WTC11 (cell line): ENCODE data around the gene KRTAP10-10. TPM values are rescaled to one million over a fixed set of nuclear protein-coding genes. Genes with fewer than 3 reads are reported as not detected.

Source experiments
- ATAC-seq: fragments of 200-7000 bp; cut with Tn5 transposase; 2 replicates; pipeline ENCODE4 v1.10.0; 2021; ENCODE audit warnings: mild to moderate bottlenecking, moderate library complexity
- CTCF ChIA-PET: fragments of 300-600 bp; sonication (Branson Sonifier 250); formaldehyde crosslinking; loops from one replicate; lab custom pipeline; 2021; ENCODE audit warnings: antibody characterized with exemption; lab: Charles Lee
- POLR2A ChIA-PET: fragments of 350-600 bp; sonication (Branson Sonifier 250); formaldehyde crosslinking; loops from one replicate; lab custom pipeline; 2021; ENCODE audit warnings: antibody characterized with exemption; lab: Charles Lee
- DNase-seq: peaks from one replicate; pipeline ENCODE4 v3.0.0; 2021; ENCODE audit warnings: low spot score
- H3K27ac Mint-ChIP-seq: 2 replicates; pipeline ENCODE4 v1.8.0; 2021; ENCODE audit warnings: mixed read lengths
- H3K27me3 Mint-ChIP-seq: 2 replicates; pipeline ENCODE4 v1.8.0; 2021; ENCODE audit warnings: low read depth, mild to moderate bottlenecking, moderate library complexity, mixed read lengths
- H3K36me3 Mint-ChIP-seq: 2 replicates; pipeline ENCODE4 v1.8.0; 2021; ENCODE audit warnings: mixed read lengths
- H3K4me1 Mint-ChIP-seq: 2 replicates; pipeline ENCODE4 v1.8.0; 2022; ENCODE audit warnings: mixed read lengths
- H3K4me3 Mint-ChIP-seq: 2 replicates; pipeline ENCODE4 v1.8.0; 2021; ENCODE audit warnings: mild to moderate bottlenecking, moderate library complexity, mixed read lengths
- H3K9me3 Mint-ChIP-seq: 2 replicates; pipeline ENCODE4 v1.8.0; 2021; ENCODE audit warnings: mixed read lengths
- ATF2 ChIP-seq: sonication (generic); formaldehyde crosslinking; IDR thresholded peaks from 2 replicates; pipeline ENCODE4 v1.8.1; 2022; ENCODE audit warnings: low read depth, missing genetic modification reagents, borderline replicate concordance
- EMX1 ChIP-seq: fragments of 250-450 bp; sonication (Bioruptor Pico); IDR thresholded peaks from 2 replicates; pipeline ENCODE4 v1.8.0; 2021; ENCODE audit warnings: mild to moderate bottlenecking
- GRHL2 ChIP-seq: fragments of 250-450 bp; sonication (Bioruptor Pico); IDR thresholded peaks from 2 replicates; pipeline ENCODE4 v1.8.0; 2022; ENCODE audit warnings: mild to moderate bottlenecking, moderate library complexity; ENCODE audit not compliant: insufficient replicate concordance, severe bottlenecking
- NFATC4 ChIP-seq: fragments of 250-450 bp; sonication (Bioruptor Pico); IDR thresholded peaks from 2 replicates; pipeline ENCODE4 v1.9.0; 2021; ENCODE audit warnings: mild to moderate bottlenecking
- SMAD3 ChIP-seq: sonication (generic); formaldehyde crosslinking; IDR thresholded peaks from 2 replicates; pipeline ENCODE4 v1.8.0; 2022; ENCODE audit warnings: missing genetic modification reagents, mild to moderate bottlenecking, borderline replicate concordance
- USF2 ChIP-seq: sonication (generic); formaldehyde crosslinking; IDR thresholded peaks from 2 replicates; pipeline ENCODE4 v1.8.1; 2023; ENCODE audit warnings: mild to moderate bottlenecking, missing genetic modification reagents, moderate library complexity
- ZBTB21 ChIP-seq: sonication (generic); formaldehyde crosslinking; IDR thresholded peaks from 2 replicates; pipeline ENCODE4 v1.8.1; 2023; ENCODE audit warnings: mild to moderate bottlenecking, missing genetic modification reagents, borderline replicate concordance
- ZNF138 ChIP-seq: sonication (generic); formaldehyde crosslinking; conservative IDR thresholded peaks from 2 replicates; pipeline ENCODE4 v1.8.1; 2022; ENCODE audit warnings: mild to moderate bottlenecking, moderate library complexity, missing genetic modification reagents
- ZNF263 ChIP-seq: sonication (generic); formaldehyde crosslinking; IDR thresholded peaks from 2 replicates; pipeline ENCODE4 v1.8.1; 2022; ENCODE audit warnings: low read depth, mild to moderate bottlenecking, moderate library complexity, missing genetic modification reagents
- ZNF281 ChIP-seq: sonication (generic); formaldehyde crosslinking; IDR thresholded peaks from 2 replicates; pipeline ENCODE4 v1.8.0; 2023; ENCODE audit warnings: mild to moderate bottlenecking, missing genetic modification reagents
- ZNF317 ChIP-seq: sonication (generic); formaldehyde crosslinking; IDR thresholded peaks from 2 replicates; pipeline ENCODE4 v1.8.1; 2023; ENCODE audit warnings: low read depth, mild to moderate bottlenecking, moderate library complexity, missing genetic modification reagents, borderline replicate concordance
- total RNA-seq: library from RNA; stranded (reverse); gene quantifications from 3 replicates; pipeline ENCODE4 v1.2.3, GENCODE V29; 2021
- TF ChIP-seq, protein P1 (sequence below): fragments of 250-450 bp; sonication (Bioruptor Pico); conservative IDR thresholded peaks from 2 replicates; pipeline ENCODE4 v1.9.0; 2021; ENCODE audit warnings: mild to moderate bottlenecking
- TF ChIP-seq, protein P2 (sequence below): sonication (generic); formaldehyde crosslinking; IDR thresholded peaks from 2 replicates; pipeline ENCODE4 v1.8.0; 2022; ENCODE audit warnings: mild to moderate bottlenecking, missing genetic modification reagents
- TF ChIP-seq, protein P3 (sequence below): fragments of 250-450 bp; sonication (Bioruptor Pico); IDR thresholded peaks from 2 replicates; pipeline ENCODE4 v1.9.0; 2021; ENCODE audit warnings: mild to moderate bottlenecking, borderline replicate concordance
- TF ChIP-seq, protein P4 (sequence below): sonication (generic); formaldehyde crosslinking; IDR thresholded peaks from 2 replicates; pipeline ENCODE4 v1.8.0; 2022; ENCODE audit warnings: missing genetic modification reagents

The KRTAP10-10 gene
- total RNA-seq, 1 experiment from 2014 or later = not detected

DNA sequence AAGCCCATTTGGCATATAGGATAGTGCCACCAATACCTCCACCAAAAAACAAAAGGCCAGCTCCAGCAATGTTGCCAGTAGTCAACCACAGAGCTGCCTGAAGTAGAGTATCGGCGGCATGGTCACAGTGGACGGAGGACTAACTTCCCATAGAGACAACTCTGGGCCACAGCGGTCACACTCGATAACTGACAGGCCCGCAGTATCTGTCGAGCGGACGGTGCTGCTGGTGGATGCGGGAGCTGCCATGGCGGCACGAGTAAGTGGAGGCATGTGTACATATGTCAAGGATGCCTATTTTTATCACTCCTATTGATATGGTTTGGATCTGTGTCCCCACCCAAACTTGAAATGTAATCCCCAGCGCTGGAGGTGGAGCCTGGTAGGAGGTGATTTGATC is 40.7 kb downstream of the KRTAP10-10 start (continued):
- TF ChIP-seq, protein P1, sequence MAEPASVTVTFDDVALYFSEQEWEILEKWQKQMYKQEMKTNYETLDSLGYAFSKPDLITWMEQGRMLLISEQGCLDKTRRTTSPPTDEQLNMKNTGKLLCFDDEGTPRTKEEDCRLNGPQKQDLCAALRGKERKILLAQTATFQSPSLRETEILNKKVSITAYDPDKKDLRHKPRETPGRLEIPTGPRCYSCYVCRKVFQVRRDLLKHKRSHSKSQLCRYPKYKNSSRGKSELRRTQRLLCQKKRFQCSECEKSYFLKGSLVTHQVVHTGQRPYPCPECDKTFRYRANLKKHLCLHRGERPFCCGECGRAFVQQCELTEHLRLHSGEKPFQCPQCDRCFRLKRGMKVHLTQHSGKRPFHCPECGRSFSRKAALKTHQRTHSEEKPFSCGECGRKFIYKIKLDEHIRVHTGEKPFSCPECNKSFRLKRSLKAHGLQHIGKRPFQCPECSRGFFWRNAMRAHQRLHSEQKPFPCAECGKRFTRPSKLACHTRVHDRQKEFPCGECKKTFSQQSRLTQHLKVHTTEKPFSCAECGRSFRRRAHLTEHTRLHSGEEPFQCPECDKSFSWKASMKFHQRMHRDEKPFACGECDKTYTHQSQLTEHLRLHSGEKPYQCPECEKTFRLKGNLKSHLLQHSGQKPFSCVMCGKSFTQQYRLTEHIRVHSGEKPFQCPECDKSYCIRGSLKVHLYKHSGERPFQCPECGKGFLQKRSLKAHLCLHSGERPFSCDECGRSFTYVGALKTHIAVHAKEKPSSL (CRISPR knock-in tag) = no peak
- no peak for TF ChIP-seq ZNF317 (CRISPR knock-in tag)

GRCh38 chr21:44681152-44681551 is 44.0 kb downstream of the KRTAP10-10 start:
- Mint-ChIP-seq H3K27me3 (peaks cover 5% of the 10 kb centered on the region; the same call in 1 of the 2 replicates), H3K4me1 (peaks cover 3% of the 10 kb centered on the region), H3K36me3 (no peaks in the 10 kb centered on the region), H3K4me3 (no peak overlapping the region)
- ChIA-PET CTCF (no interaction called here), POLR2A (no interaction called here)
- no peak for TF ChIP-seq ZNF138 (CRISPR knock-in tag)
- no peak for TF ChIP-seq SMAD3
- TF ChIP-seq, protein P2, sequence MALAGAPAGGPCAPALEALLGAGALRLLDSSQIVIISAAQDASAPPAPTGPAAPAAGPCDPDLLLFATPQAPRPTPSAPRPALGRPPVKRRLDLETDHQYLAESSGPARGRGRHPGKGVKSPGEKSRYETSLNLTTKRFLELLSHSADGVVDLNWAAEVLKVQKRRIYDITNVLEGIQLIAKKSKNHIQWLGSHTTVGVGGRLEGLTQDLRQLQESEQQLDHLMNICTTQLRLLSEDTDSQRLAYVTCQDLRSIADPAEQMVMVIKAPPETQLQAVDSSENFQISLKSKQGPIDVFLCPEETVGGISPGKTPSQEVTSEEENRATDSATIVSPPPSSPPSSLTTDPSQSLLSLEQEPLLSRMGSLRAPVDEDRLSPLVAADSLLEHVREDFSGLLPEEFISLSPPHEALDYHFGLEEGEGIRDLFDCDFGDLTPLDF = no peak
- TF ChIP-seq ZBTB21 (CRISPR knock-in tag) = no peak
- TF ChIP-seq EMX1 = no peak
- TF ChIP-seq ATF2 (CRISPR knock-in tag) = no peak
- TF ChIP-seq, protein P3, sequence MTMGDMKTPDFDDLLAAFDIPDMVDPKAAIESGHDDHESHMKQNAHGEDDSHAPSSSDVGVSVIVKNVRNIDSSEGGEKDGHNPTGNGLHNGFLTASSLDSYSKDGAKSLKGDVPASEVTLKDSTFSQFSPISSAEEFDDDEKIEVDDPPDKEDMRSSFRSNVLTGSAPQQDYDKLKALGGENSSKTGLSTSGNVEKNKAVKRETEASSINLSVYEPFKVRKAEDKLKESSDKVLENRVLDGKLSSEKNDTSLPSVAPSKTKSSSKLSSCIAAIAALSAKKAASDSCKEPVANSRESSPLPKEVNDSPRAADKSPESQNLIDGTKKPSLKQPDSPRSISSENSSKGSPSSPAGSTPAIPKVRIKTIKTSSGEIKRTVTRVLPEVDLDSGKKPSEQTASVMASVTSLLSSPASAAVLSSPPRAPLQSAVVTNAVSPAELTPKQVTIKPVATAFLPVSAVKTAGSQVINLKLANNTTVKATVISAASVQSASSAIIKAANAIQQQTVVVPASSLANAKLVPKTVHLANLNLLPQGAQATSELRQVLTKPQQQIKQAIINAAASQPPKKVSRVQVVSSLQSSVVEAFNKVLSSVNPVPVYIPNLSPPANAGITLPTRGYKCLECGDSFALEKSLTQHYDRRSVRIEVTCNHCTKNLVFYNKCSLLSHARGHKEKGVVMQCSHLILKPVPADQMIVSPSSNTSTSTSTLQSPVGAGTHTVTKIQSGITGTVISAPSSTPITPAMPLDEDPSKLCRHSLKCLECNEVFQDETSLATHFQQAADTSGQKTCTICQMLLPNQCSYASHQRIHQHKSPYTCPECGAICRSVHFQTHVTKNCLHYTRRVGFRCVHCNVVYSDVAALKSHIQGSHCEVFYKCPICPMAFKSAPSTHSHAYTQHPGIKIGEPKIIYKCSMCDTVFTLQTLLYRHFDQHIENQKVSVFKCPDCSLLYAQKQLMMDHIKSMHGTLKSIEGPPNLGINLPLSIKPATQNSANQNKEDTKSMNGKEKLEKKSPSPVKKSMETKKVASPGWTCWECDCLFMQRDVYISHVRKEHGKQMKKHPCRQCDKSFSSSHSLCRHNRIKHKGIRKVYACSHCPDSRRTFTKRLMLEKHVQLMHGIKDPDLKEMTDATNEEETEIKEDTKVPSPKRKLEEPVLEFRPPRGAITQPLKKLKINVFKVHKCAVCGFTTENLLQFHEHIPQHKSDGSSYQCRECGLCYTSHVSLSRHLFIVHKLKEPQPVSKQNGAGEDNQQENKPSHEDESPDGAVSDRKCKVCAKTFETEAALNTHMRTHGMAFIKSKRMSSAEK = no peak
- TF ChIP-seq USF2 (CRISPR knock-in tag) = no peak
- no peak for TF ChIP-seq NFATC4 (CRISPR knock-in tag)
- TF ChIP-seq, all 79 proteins: peak for 0
- DNase-seq (no peak), ATAC-seq (no peak)
- Mint-ChIP-seq H3K9me3 (no peaks in the 10 kb centered on the region), H3K27ac (no peak overlapping the region)

DNA sequence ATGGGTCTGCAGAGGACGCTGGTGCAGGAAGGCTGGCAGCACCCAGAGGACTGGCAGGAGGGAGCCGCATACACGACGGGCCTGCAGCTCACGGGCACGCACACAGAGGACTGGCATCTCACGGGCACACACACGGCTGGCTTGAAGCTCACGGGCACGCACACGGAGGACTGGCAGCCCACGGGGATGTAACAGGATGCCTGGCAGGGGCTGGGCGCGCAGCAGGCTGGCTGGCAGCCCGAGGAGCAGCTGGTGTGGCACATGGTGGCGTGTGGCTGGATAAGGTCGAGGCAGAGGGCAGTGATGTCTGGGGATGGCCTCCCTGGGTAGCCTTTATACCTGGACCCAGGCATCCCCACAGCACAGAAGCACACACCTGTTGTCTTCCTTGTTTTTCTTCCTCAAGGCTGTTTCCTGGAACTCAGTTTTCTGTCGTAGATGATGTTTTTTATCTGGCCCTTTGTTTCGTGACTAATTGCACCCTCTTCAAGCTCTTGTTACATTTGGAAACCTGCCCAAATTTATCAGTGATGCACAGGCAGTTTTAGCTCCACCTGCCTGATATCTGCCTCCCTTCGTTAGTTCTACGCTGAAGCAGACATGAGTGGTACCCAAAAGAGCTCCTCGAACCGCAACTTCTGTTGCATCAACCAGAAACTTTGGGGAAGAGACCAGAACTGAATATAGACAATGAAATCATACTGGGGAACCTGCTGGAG is 44.9 kb downstream of the KRTAP10-10 start, which contains the start of gene KRTAP12-1:
Gene KRTAP12-1, minus strand, starts transcription at position 303 of the 719 bp plus-strand sequence. Its CDS starts 40 bp downstream, at position 263.
- DNase-seq (no peak), ATAC-seq (no peak)
- Mint-ChIP-seq H3K4me3 (no peak within 1 kb of the TSS), H3K36me3 (no peaks in the 10 kb centered on the region), H3K27ac (no peak within 1 kb of the TSS), H3K9me3 (no peaks in the 10 kb centered on the region), H3K4me1 (peaks cover 9% of the 10 kb centered on the region), H3K27me3 (peaks cover 6% of the 10 kb centered on the region; the same call in 1 of the 2 replicates)
- ChIA-PET POLR2A (no interaction called here), CTCF (no interaction called here)
- TF ChIP-seq, protein P4, sequence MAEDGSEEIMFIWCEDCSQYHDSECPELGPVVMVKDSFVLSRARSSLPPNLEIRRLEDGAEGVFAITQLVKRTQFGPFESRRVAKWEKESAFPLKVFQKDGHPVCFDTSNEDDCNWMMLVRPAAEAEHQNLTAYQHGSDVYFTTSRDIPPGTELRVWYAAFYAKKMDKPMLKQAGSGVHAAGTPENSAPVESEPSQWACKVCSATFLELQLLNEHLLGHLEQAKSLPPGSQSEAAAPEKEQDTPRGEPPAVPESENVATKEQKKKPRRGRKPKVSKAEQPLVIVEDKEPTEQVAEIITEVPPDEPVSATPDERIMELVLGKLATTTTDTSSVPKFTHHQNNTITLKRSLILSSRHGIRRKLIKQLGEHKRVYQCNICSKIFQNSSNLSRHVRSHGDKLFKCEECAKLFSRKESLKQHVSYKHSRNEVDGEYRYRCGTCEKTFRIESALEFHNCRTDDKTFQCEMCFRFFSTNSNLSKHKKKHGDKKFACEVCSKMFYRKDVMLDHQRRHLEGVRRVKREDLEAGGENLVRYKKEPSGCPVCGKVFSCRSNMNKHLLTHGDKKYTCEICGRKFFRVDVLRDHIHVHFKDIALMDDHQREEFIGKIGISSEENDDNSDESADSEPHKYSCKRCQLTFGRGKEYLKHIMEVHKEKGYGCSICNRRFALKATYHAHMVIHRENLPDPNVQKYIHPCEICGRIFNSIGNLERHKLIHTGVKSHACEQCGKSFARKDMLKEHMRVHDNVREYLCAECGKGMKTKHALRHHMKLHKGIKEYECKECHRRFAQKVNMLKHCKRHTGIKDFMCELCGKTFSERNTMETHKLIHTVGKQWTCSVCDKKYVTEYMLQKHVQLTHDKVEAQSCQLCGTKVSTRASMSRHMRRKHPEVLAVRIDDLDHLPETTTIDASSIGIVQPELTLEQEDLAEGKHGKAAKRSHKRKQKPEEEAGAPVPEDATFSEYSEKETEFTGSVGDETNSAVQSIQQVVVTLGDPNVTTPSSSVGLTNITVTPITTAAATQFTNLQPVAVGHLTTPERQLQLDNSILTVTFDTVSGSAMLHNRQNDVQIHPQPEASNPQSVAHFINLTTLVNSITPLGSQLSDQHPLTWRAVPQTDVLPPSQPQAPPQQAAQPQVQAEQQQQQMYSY (CRISPR knock-in tag) = no peak
- TF ChIP-seq GRHL2 (CRISPR knock-in tag) = no peak
- no peak for TF ChIP-seq ZNF263 (CRISPR knock-in tag)
- no peak for TF ChIP-seq ZNF281
- TF ChIP-seq ZNF317 (CRISPR knock-in tag) = no peak
